ENCODE data around the gene NUP188. TPM values are rescaled to one million over a fixed set of nuclear protein-coding genes. Genes with fewer than 3 reads are reported as not detected.

Gene NUP188
- total and polyA plus RNA-seq, 4 donors: 30.3 to 43.6 (median 32.5) TPM

GRCh38 chr9:129023908-129024233 is 76.4 kb downstream of the NUP188 start:
- peaks cover 40% of the 10 kb centered on the region for H3K36me3 ChIP-seq (ENCODE audit: control insufficient read depth, insufficient read depth, low read length)
- no peak overlapping the region for H3K27ac ChIP-seq (ENCODE audit: low read depth, low read length)
- no peaks in the 10 kb centered on the region for H3K27me3 ChIP-seq (ENCODE audit: control insufficient read depth, insufficient read depth, low read length)
- DNase-seq (ENCODE audit: low read depth in 4 of 6, low spot score in 6 of 6): no peak
- H3K4me1 ChIP-seq (ENCODE audit: control insufficient read depth, insufficient read depth, low read length): peaks cover 33% of the 10 kb centered on the region
- WGBS (ENCODE audit: insufficient coverage): 53% methylated on average over 3 of the region's 4 CpGs
- no peaks in the 10 kb centered on the region for H3K9me3 ChIP-seq (ENCODE audit: control insufficient read depth, insufficient read depth, low read length)
- no peak overlapping the region for H3K4me3 ChIP-seq (ENCODE audit: low read depth, low read length)

GRCh38 chr9:129026442-129027223 is 79.1 kb downstream of the NUP188 start:
- Histone ChIP-seq H3K4me3 (ENCODE audit: low read depth, low read length) (peak overlapping the region; percentile 63), H3K4me1 (ENCODE audit: control insufficient read depth, insufficient read depth, low read length) (peaks cover 38% of the 10 kb centered on the region), H3K9me3 (ENCODE audit: control insufficient read depth, insufficient read depth, low read length) (no peaks in the 10 kb centered on the region), H3K36me3 (ENCODE audit: control insufficient read depth, insufficient read depth, low read length) (peaks cover 17% of the 10 kb centered on the region), H3K27ac (ENCODE audit: low read depth, low read length) (peak overlapping the region; percentile 90), H3K27me3 (ENCODE audit: control insufficient read depth, insufficient read depth, low read length) (no peaks in the 10 kb centered on the region)
- DNase-seq (ENCODE audit: low read depth in 4 of 6, low spot score in 6 of 6): peak in 3 of 6 donors; percentile 38 to 78 (median 73)
- 42% methylated on average over 6 of the region's 17 CpGs for WGBS (ENCODE audit: insufficient coverage)

- WGBS (ENCODE audit: insufficient coverage): 25% methylated on average over 9 of the region's 9 CpGs
- no peaks in the 10 kb centered on the region for H3K27me3 ChIP-seq (ENCODE audit: control insufficient read depth, insufficient read depth, low read length)
- peak overlapping the region; percentile 63 for H3K4me3 ChIP-seq (ENCODE audit: low read depth, low read length)
- H3K36me3 ChIP-seq (ENCODE audit: control insufficient read depth, insufficient read depth, low read length): peaks cover 13% of the 10 kb centered on the region
- peaks cover 38% of the 10 kb centered on the region for H3K4me1 ChIP-seq (ENCODE audit: control insufficient read depth, insufficient read depth, low read length)
- no peaks in the 10 kb centered on the region for H3K9me3 ChIP-seq (ENCODE audit: control insufficient read depth, insufficient read depth, low read length)
- peak in 2 of 6 donors; percentile 34 to 51 for DNase-seq (ENCODE audit: low read depth in 4 of 6, low spot score in 6 of 6)
- H3K27ac ChIP-seq (ENCODE audit: low read depth, low read length): peak overlapping the region; percentile 90
Observed at GRCh38 chr9:129027224-129027684, 79.8 kb downstream of the NUP188 start.

GRCh38 chr9:129027685-129028191 is 80.2 kb downstream of the NUP188 start:
- no peak for DNase-seq (ENCODE audit: low read depth in 4 of 6, low spot score in 6 of 6)
- Histone ChIP-seq H3K36me3 (ENCODE audit: control insufficient read depth, insufficient read depth, low read length) (peaks cover 11% of the 10 kb centered on the region), H3K27ac (ENCODE audit: low read depth, low read length) (peak overlapping the region; percentile 90), H3K4me1 (ENCODE audit: control insufficient read depth, insufficient read depth, low read length) (peaks cover 38% of the 10 kb centered on the region), H3K9me3 (ENCODE audit: control insufficient read depth, insufficient read depth, low read length) (no peaks in the 10 kb centered on the region), H3K4me3 (ENCODE audit: low read depth, low read length) (peak overlapping the region; percentile 63), H3K27me3 (ENCODE audit: control insufficient read depth, insufficient read depth, low read length) (no peaks in the 10 kb centered on the region)
- WGBS (ENCODE audit: insufficient coverage): 2% methylated on average over 47 of the region's 47 CpGs

- DNase-seq (ENCODE audit: low read depth in 4 of 6, low spot score in 6 of 6): peak in 5 of 6 donors; percentile 75 to 97 (median 88)
- Histone ChIP-seq H3K4me3 (ENCODE audit: low read depth, low read length) (peak within 1 kb of the TSS; percentile 63), H3K27me3 (ENCODE audit: control insufficient read depth, insufficient read depth, low read length) (no peaks in the 10 kb centered on the region), H3K4me1 (ENCODE audit: control insufficient read depth, insufficient read depth, low read length) (peaks cover 32% of the 10 kb centered on the region), H3K27ac (ENCODE audit: low read depth, low read length) (peak within 1 kb of the TSS; percentile 90), H3K36me3 (ENCODE audit: control insufficient read depth, insufficient read depth, low read length) (peaks cover 4% of the 10 kb centered on the region), H3K9me3 (ENCODE audit: control insufficient read depth, insufficient read depth, low read length) (no peaks in the 10 kb centered on the region)
- 2% methylated on average over 50 of the region's 60 CpGs for WGBS (ENCODE audit: insufficient coverage)
Observed at GRCh38 chr9:129028192-129028966, 80.9 kb downstream of the NUP188 start, which contains the start of gene SH3GLB2. Gene SH3GLB2 (minus strand): TSS chr9:129028331. CDS start chr9:129028154, 177 bp downstream.

GRCh38 chr9:129030191-129030590 is 82.7 kb downstream of the NUP188 start:
- Histone ChIP-seq H3K9me3 (ENCODE audit: control insufficient read depth, insufficient read depth, low read length) (no peaks in the 10 kb centered on the region), H3K4me1 (ENCODE audit: control insufficient read depth, insufficient read depth, low read length) (peaks cover 28% of the 10 kb centered on the region)

GRCh38 chr9:129031514-129031913 is 84.0 kb downstream of the NUP188 start:
- no peaks in the 10 kb centered on the region for H3K27me3 ChIP-seq (ENCODE audit: control insufficient read depth, insufficient read depth, low read length)
- no peaks in the 10 kb centered on the region for H3K36me3 ChIP-seq (ENCODE audit: control insufficient read depth, insufficient read depth, low read length)
- DNase-seq (ENCODE audit: low read depth in 4 of 6, low spot score in 6 of 6): no peak
- H3K4me3 ChIP-seq (ENCODE audit: low read depth, low read length): no peak overlapping the region
- H3K27ac ChIP-seq (ENCODE audit: low read depth, low read length): no peak overlapping the region
- WGBS (ENCODE audit: insufficient coverage): 78% methylated on average over 4 of the region's 4 CpGs
- peaks cover 25% of the 10 kb centered on the region for H3K4me1 ChIP-seq (ENCODE audit: control insufficient read depth, insufficient read depth, low read length)
- H3K9me3 ChIP-seq (ENCODE audit: control insufficient read depth, insufficient read depth, low read length): no peaks in the 10 kb centered on the region

More at GRCh38 chr9:129030191-129030590, 82.7 kb downstream of the NUP188 start:
- H3K4me3 ChIP-seq (ENCODE audit: low read depth, low read length): no peak overlapping the region
- H3K27me3 ChIP-seq (ENCODE audit: control insufficient read depth, insufficient read depth, low read length): no peaks in the 10 kb centered on the region
- no peak for DNase-seq (ENCODE audit: low read depth in 4 of 6, low spot score in 6 of 6)
- H3K27ac ChIP-seq (ENCODE audit: low read depth, low read length): no peak overlapping the region
- no peaks in the 10 kb centered on the region for H3K36me3 ChIP-seq (ENCODE audit: control insufficient read depth, insufficient read depth, low read length)

- Histone ChIP-seq H3K27me3 (ENCODE audit: control insufficient read depth, insufficient read depth, low read length) (no peaks in the 10 kb centered on the region), H3K36me3 (ENCODE audit: control insufficient read depth, insufficient read depth, low read length) (no peaks in the 10 kb centered on the region), H3K4me1 (ENCODE audit: control insufficient read depth, insufficient read depth, low read length) (peaks cover 22% of the 10 kb centered on the region), H3K4me3 (ENCODE audit: low read depth, low read length) (no peak overlapping the region), H3K27ac (ENCODE audit: low read depth, low read length) (no peak overlapping the region), H3K9me3 (ENCODE audit: control insufficient read depth, insufficient read depth, low read length) (no peaks in the 10 kb centered on the region)
- WGBS (ENCODE audit: insufficient coverage): 90% methylated on average over 6 of the region's 12 CpGs
- no peak for DNase-seq (ENCODE audit: low read depth in 4 of 6, low spot score in 6 of 6)
Observed at GRCh38 chr9:129032541-129033159, 85.2 kb downstream of the NUP188 start.

- Histone ChIP-seq H3K4me3 (ENCODE audit: low read depth, low read length) (no peak overlapping the region), H3K9me3 (ENCODE audit: control insufficient read depth, insufficient read depth, low read length) (no peaks in the 10 kb centered on the region), H3K36me3 (ENCODE audit: control insufficient read depth, insufficient read depth, low read length) (no peaks in the 10 kb centered on the region), H3K27me3 (ENCODE audit: control insufficient read depth, insufficient read depth, low read length) (no peaks in the 10 kb centered on the region), H3K27ac (ENCODE audit: low read depth, low read length) (no peak overlapping the region), H3K4me1 (ENCODE audit: control insufficient read depth, insufficient read depth, low read length) (peaks cover 26% of the 10 kb centered on the region)
- 69% methylated on average over 6 of the region's 8 CpGs for WGBS (ENCODE audit: insufficient coverage)
- no peak for DNase-seq (ENCODE audit: low read depth in 4 of 6, low spot score in 6 of 6)
Observed at GRCh38 chr9:129033216-129033615, 85.7 kb downstream of the NUP188 start.
